Activated T-helper 17 cell treated with anti-CD3 and anti-CD28 coated beads, Interleukin-2, amount 50 U/mL, for 72 hours (primary cell): ENCODE data around the gene ZNF22. TPM values are rescaled to one million over a fixed set of nuclear protein-coding genes. Genes with fewer than 3 reads are reported as not detected.

ENCODE experiments used
- ATAC-seq: fragments of 150-1000 bp; cut with Tn5 transposase; replicated peaks from 2 replicates; pipeline ENCODE4 v1.10.0; 2021; ENCODE audit warnings: mild to moderate bottlenecking, moderate library complexity
- H3K27ac Mint-ChIP-seq: one replicate; pipeline ENCODE4 v1.8.0; 2022; ENCODE audit warnings: mixed read lengths
- H3K27me3 Mint-ChIP-seq: one replicate; pipeline ENCODE4 v1.8.0; 2022; ENCODE audit warnings: mixed read lengths
- H3K36me3 Mint-ChIP-seq: one replicate; pipeline ENCODE4 v1.8.0; 2022; ENCODE audit warnings: low read depth, mild to moderate bottlenecking, mixed read lengths
- H3K4me1 Mint-ChIP-seq: one replicate; pipeline ENCODE4 v1.8.0; 2022; ENCODE audit warnings: mixed read lengths
- H3K4me3 Mint-ChIP-seq: one replicate; pipeline ENCODE4 v1.8.0; 2022; ENCODE audit warnings: mild to moderate bottlenecking, mixed read lengths
- H3K9me3 Mint-ChIP-seq: one replicate; pipeline ENCODE4 v1.8.0; 2022; ENCODE audit warnings: mixed read lengths
- total RNA-seq, 2 donors: library from RNA; stranded (reverse); gene quantifications; one replicate each; pipeline ENCODE4 v1.2.3, GENCODE V29; 2022

ZNF22 gene
- total RNA-seq, 2 donors from 2014 or later = 7.3 to 12.6 TPM

- Mint-ChIP-seq H3K4me1 (peaks cover 16% of the 10 kb centered on the region), H3K27ac (no peak overlapping the region), H3K27me3 (no peaks in the 10 kb centered on the region), H3K4me3 (no peak overlapping the region), H3K9me3 (no peaks in the 10 kb centered on the region), H3K36me3 (no peaks in the 10 kb centered on the region)
- no peak for ATAC-seq
Observed at GRCh38 chr10:44969854-44970253, 30.9 kb upstream of the ZNF22 start.

GRCh38 chr10:44970812-44971395 lies 29.8 kb upstream of the ZNF22 start:
- peaks cover 12% of the 10 kb centered on the region for H3K4me1 Mint-ChIP-seq
- H3K4me3 Mint-ChIP-seq = no peak overlapping the region
- ATAC-seq = no peak
- H3K27me3 Mint-ChIP-seq = no peaks in the 10 kb centered on the region
- H3K36me3 Mint-ChIP-seq = no peaks in the 10 kb centered on the region
- H3K27ac Mint-ChIP-seq = no peak overlapping the region
- no peaks in the 10 kb centered on the region for H3K9me3 Mint-ChIP-seq

GRCh38 chr10:44971434-44971833 lies 29.3 kb upstream of the ZNF22 start:
- no peak for ATAC-seq
- Mint-ChIP-seq H3K27me3 (no peaks in the 10 kb centered on the region), H3K4me1 (peaks cover 7% of the 10 kb centered on the region), H3K4me3 (no peak overlapping the region), H3K36me3 (no peaks in the 10 kb centered on the region), H3K27ac (no peak overlapping the region), H3K9me3 (no peaks in the 10 kb centered on the region)

GRCh38 chr10:44971935-44972757 lies 28.6 kb upstream of the ZNF22 start:
- H3K4me1 Mint-ChIP-seq = peaks cover 7% of the 10 kb centered on the region
- peak overlapping the region; percentile 33 for H3K27ac Mint-ChIP-seq
- ATAC-seq = no peak
- no peaks in the 10 kb centered on the region for H3K9me3 Mint-ChIP-seq
- peaks cover 3% of the 10 kb centered on the region for H3K27me3 Mint-ChIP-seq
- H3K36me3 Mint-ChIP-seq = no peaks in the 10 kb centered on the region
- no peak overlapping the region for H3K4me3 Mint-ChIP-seq

GRCh38 chr10:44972874-44973306 lies 27.8 kb upstream of the ZNF22 start:
- H3K4me3 Mint-ChIP-seq = no peak overlapping the region
- no peaks in the 10 kb centered on the region for H3K36me3 Mint-ChIP-seq
- H3K27ac Mint-ChIP-seq = peak overlapping the region; percentile 33
- H3K27me3 Mint-ChIP-seq = peaks cover 3% of the 10 kb centered on the region
- ATAC-seq = no peak
- H3K4me1 Mint-ChIP-seq = peaks cover 7% of the 10 kb centered on the region
- no peaks in the 10 kb centered on the region for H3K9me3 Mint-ChIP-seq

- ATAC-seq = no peak
- Mint-ChIP-seq H3K4me1 (peaks cover 7% of the 10 kb centered on the region), H3K27me3 (peaks cover 3% of the 10 kb centered on the region), H3K4me3 (peak overlapping the region; percentile 66), H3K36me3 (no peaks in the 10 kb centered on the region), H3K9me3 (no peaks in the 10 kb centered on the region), H3K27ac (no peak overlapping the region)
Observed at GRCh38 chr10:44973323-44974081, 27.2 kb upstream of the ZNF22 start.

GRCh38 chr10:44974082-44974627 lies 26.6 kb upstream of the ZNF22 start:
- no peak overlapping the region for H3K27ac Mint-ChIP-seq
- peak overlapping the region; percentile 66 for H3K4me3 Mint-ChIP-seq
- ATAC-seq = no peak
- H3K36me3 Mint-ChIP-seq = no peaks in the 10 kb centered on the region
- peaks cover under 1% of the 10 kb centered on the region for H3K4me1 Mint-ChIP-seq
- peaks cover 3% of the 10 kb centered on the region for H3K27me3 Mint-ChIP-seq
- no peaks in the 10 kb centered on the region for H3K9me3 Mint-ChIP-seq

- Mint-ChIP-seq H3K4me1 (no peaks in the 10 kb centered on the region), H3K27ac (no peak overlapping the region), H3K27me3 (peaks cover 3% of the 10 kb centered on the region), H3K36me3 (no peaks in the 10 kb centered on the region), H3K4me3 (peak overlapping the region; percentile 66), H3K9me3 (no peaks in the 10 kb centered on the region)
- peak; percentile 95 for ATAC-seq
Observed at GRCh38 chr10:44974628-44975430, 25.9 kb upstream of the ZNF22 start.

- peak overlapping the region; percentile 42 for H3K4me3 Mint-ChIP-seq
- H3K27me3 Mint-ChIP-seq = peaks cover 3% of the 10 kb centered on the region
- no peaks in the 10 kb centered on the region for H3K4me1 Mint-ChIP-seq
- no peaks in the 10 kb centered on the region for H3K36me3 Mint-ChIP-seq
- ATAC-seq = no peak
- H3K9me3 Mint-ChIP-seq = no peaks in the 10 kb centered on the region
- no peak overlapping the region for H3K27ac Mint-ChIP-seq
Observed at GRCh38 chr10:44975431-44976331, 25.0 kb upstream of the ZNF22 start.

GRCh38 chr10:44976352-44977198 lies 24.1 kb upstream of the ZNF22 start:
- H3K27me3 Mint-ChIP-seq = peaks cover 3% of the 10 kb centered on the region
- no peak overlapping the region for H3K27ac Mint-ChIP-seq
- no peak for ATAC-seq
- H3K4me3 Mint-ChIP-seq = no peak overlapping the region
- no peaks in the 10 kb centered on the region for H3K4me1 Mint-ChIP-seq
- no peaks in the 10 kb centered on the region for H3K36me3 Mint-ChIP-seq
- H3K9me3 Mint-ChIP-seq = no peaks in the 10 kb centered on the region

GRCh38 chr10:44977287-44978212 lies 23.2 kb upstream of the ZNF22 start:
- H3K4me3 Mint-ChIP-seq = no peak overlapping the region
- peaks cover 3% of the 10 kb centered on the region for H3K27me3 Mint-ChIP-seq
- H3K27ac Mint-ChIP-seq = no peak overlapping the region
- no peak for ATAC-seq
- no peaks in the 10 kb centered on the region for H3K9me3 Mint-ChIP-seq
- no peaks in the 10 kb centered on the region for H3K4me1 Mint-ChIP-seq
- no peaks in the 10 kb centered on the region for H3K36me3 Mint-ChIP-seq

GRCh38 chr10:44978213-44978569 lies 22.5 kb upstream of the ZNF22 start:
- no peak for ATAC-seq
- no peaks in the 10 kb centered on the region for H3K9me3 Mint-ChIP-seq
- no peaks in the 10 kb centered on the region for H3K4me1 Mint-ChIP-seq
- no peaks in the 10 kb centered on the region for H3K36me3 Mint-ChIP-seq
- peaks cover 3% of the 10 kb centered on the region for H3K27me3 Mint-ChIP-seq
- H3K27ac Mint-ChIP-seq = no peak overlapping the region
- H3K4me3 Mint-ChIP-seq = no peak overlapping the region
